GM18951 (cell line): ENCODE data around the gene UQCR10.

ENCODE experiments used
- POLR2A ChIP-seq: IDR thresholded peaks from 4 replicates; pipeline ENCODE4 v1.6.1; 2011; ENCODE audit warnings: mild to moderate bottlenecking; ENCODE audit not compliant: insufficient read length, insufficient read depth; ENCODE audit errors: extremely low read depth
- in situ Hi-C: fragments of 300-500 bp; cut with MboI; formaldehyde crosslinking; loops from one replicate; pipeline ENCODE4 v1.12.0; 2022; ENCODE audit warnings: low sequenced_read_pairs, mixed read lengths, inconsistent platforms; ENCODE audit not compliant: unreplicated experiment

The UQCR10 gene

DNA sequence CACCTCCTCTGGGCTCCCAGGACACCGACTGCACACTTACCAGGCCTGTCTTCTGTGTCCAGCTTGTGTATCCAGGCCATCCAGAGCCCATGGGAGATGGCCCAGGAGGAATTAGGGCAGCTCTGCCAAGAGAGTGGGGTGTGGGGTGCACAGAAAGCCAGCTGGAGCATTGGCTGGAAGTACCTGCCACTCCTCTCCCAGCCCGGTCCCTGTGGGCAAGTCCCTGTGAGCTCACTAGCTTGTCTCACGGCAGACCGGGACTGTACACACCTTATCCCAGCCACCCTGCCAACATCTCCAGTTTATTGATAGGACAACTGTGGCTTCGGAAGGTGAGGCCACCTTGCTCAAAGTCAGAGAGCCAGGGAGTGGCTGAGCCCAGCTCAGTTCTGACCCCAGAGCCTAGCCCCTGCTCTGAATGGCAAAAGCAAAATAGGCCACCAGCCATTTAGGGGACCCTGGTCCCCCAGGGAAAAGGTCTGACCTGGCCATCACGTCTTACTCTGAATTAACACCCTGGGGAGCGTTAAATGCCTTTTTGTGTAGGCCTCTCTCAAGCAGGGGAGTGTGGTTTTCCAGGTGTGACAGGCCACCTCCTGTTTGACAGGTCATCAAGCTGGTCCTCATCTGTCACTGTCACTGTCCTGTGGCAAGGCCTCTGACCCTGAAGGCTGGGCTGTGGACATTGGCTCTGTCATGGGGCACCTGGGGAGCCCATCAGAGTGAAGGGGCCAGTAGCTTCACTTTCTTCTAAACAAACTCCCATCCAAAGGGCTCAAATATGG lies 15.1 kb downstream of the UQCR10 start:
- in situ Hi-C loops, result no loop called here
- TF ChIP-seq POLR2A, result no peak

DNA sequence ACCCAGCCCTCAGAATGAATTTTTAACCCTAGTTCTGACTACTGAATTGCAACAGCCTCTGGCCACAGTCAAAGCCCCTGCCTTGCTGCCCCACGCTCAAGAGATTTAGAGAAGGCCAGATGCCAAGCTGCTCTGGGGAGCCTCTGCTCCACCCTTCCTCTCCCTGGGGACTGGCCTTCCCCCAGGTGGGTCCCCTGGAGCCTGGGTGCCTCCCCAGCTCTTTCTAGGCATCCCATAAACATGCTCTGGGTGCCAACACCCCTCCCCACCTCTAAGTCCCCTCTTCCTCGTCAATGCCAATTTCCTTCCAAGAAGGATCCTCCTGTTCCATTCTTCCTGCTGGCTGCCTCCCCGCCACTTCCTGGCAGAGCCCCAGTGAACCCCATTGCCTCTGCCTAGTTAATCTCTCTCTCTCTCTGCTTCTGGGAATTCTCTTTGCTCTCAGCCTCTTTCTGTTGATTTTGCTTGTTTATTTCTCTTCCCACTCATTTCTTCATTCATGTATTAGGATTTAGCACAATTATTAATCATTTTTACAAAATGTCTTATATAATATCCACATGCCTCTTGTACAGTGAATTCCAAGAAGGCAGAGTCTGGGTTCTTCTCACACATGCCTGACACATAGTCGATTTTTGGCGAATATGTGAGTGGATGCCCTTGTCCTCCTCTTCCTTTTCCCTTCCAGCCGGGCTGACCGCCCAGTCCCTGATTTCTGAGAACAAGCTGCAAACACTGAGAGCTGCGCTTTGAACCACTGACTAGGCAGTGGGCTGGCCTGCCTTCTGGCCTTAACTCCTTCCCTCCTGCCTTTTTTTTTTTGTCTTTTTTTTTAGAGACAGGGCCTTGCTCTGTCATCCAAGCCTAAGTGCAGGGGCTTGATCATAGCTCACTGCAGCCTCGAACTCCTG lies 17.5 kb downstream of the UQCR10 start:
- TF ChIP-seq POLR2A, result no peak
- in situ Hi-C loops, result no loop called here

DNA sequence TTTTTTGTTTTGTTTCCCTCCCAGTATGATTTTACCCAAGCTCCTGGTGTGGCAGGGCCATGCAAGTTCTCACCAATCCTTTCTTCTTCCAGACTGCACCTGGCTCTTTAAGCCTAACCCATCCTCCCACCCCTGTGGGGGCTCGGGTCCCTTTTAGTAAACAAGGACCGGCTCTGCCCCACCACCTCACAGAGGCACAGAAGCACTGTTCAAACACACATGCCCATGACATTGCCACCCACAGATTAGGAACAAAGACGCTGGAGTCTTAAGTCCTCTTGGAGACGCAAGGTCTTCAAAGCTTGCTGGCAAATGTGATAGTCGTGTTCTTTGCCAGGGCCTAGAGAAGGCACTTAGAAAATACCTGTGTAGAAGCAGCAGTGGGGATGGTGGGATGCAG lies 18.9 kb downstream of the UQCR10 start:
- TF ChIP-seq POLR2A, result no peak
- in situ Hi-C loops, result no loop called here

DNA sequence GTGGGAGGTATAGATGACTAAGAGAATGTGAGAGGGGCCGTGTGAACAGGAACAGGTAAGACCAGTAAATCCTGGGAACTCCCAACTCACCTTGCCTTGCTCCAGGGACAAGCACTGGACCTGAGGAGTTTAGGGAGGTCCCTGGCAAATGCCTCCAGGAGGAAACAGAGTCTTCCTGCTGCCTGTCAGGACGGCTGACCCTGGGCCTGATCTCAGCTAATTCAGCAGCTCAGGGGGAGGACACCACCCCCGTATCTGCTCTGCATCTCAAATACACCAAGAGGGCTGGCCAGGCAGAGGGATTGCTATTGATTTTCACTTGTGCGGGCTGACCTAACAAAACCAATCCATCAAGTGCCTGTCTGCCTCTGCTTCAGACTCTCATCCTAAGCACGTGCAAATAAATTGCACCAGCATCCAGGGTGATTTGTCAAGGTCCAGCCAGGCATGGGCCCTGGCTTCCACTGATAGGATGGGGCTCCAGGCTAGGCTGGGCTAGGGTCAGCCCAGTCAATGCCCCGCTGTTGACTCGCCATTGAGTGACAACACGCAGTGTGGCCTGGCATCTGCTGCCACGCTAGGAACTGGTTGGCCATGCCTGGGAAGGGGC lies 20.3 kb downstream of the UQCR10 start:
- TF ChIP-seq POLR2A, result no peak
- in situ Hi-C loops, result no loop called here

DNA sequence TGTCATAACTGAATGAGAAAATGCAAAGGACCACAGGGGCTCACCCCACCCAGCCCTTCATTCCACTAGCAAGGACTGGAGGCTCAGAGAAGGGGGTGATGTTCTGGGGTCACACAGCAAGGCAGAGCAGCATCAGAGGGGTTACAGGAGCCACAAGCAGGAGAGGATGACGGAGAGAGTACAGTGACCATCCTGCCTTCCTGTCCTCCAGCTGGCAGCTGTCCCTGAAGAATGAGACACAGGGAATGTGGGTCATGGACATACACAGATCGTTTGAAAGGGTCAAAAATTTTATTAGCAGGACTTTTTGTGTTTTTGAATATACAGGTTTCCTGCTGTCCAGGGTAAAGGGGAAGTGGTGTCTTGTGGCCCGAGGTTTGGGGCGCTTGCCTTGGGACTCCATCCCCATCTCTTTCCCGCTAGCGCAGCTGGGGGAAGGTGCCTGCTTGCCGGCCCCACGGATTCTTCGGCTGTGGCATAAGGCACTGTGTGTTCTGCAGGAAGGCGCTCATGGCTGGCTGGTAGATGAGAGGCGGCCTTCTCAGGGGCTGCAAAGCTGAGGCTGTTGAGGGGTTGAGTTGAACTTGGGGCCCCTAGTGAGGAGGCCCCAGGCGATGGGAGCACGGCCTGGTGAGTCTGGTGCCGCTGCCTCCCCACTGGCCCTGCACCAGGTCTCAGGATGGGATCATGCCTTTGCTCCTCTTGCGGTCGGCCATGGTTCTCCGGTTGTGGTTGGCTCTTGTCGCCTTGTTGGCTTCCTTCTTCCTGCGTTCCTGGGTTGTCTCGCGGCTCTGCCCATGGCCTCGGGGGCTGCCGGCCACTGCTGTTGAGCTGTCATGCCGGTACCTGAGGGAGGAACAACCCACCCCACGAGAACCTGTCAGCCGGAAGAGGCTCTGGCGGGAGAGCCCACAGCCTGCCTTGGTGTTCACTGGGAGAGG lies 21.4 kb downstream of the UQCR10 start:
- no peak for TF ChIP-seq POLR2A
- in situ Hi-C loops, result no loop called here

DNA sequence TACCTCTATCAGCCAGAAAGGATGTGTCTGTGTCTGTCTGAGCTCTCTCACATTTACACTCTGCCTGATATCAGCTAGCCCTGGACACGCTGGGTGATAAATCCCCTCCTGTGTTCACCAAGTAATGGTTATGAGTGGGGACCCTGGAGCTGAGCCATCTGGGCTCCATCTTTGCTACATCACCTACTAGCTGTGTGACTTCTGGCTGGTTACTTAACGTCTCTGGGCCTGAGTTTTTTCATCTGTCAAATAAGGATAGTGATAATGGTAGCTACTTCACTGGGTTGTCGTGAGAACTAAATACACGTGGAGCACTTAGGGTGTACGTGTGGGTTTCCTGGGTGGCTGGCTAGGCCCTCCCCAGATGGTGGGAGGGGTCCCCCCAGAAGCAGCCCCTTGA lies 22.9 kb downstream of the UQCR10 start:
- TF ChIP-seq POLR2A, result no peak
- in situ Hi-C loops, result no loop called here

DNA sequence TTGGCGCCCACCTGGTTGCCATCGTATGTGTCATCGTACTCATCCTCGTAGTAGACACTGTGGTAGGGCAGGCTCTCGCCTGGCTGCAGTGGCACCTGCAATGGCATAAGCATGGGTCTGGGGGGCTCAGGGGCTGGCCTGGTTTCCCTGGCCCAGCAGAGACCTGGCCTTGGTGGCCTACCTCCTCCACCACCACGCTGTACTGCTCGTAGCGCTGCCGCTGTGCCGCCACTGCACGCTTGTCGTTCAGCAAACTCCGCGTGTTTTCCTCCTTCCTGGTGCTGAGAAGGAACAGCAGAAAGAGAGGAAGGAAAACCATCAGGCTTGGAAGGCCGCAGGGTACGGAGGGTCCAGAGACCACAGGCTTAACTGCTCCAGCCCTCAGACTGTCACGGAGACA lies 26.2 kb downstream of the UQCR10 start:
- no peak for TF ChIP-seq POLR2A
- in situ Hi-C loops, result no loop called here

DNA sequence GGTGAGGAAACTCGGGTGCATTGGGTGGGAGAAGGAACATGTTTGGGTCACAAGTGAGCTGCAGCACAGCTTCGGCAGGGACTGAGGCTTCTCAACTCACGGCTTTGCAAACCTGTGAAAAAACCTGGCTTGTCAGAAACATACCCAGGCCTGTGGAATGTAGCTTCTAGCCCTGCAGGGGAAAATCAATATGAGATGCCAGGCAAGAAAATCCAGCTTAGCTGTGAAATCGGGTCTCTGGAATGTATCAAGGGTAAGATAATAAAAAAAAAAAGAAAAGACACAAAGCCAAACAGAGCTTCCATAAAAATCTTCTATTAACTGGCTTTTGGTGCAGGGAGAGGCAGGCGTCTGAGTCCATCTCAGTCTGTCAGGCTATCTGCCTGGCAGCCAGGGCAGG lies 28.5 kb downstream of the UQCR10 start:
- in situ Hi-C loops, result no loop called here
- TF ChIP-seq POLR2A, result no peak

DNA sequence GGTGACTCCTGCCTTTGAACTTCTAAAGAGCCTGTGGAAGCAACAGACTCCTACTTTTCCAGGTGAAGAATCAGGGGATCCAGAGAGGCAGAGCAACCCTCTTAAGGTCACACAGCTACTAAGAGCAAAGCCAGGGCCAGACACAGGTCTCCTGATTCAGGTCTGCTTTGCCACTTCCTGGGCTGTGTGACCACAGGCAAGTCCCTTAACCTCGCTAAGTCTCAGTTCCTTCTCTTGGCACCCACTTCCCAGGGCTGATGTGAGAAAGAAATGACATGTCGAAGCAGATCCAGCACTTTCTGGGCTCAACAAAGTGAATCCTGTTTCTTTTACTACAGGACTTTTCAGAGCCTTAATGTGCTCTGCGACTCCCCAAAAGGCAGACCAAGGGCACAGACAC lies 30.2 kb downstream of the UQCR10 start:
- in situ Hi-C loops, result no loop called here
- no peak for TF ChIP-seq POLR2A

DNA sequence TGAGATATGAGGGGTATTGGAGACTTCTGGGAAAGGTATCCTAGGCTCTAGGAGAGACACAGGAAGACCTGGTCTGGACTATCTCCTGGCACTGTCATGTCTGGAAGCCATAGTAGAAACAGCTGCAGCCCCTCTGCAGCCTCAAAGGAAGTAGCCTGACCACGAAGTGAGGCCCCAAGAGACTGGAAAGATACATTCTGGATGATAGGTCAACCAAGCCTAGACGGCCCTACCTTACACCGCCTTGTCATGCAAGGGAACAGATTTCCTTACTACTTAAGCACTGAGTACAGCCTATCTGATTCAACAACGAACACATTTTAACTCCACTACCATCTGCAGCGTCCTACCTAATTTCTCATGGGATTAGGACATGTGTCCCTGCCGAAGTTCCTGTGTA lies 31.1 kb downstream of the UQCR10 start:
- in situ Hi-C loops, result no loop called here
- no peak for TF ChIP-seq POLR2A

DNA sequence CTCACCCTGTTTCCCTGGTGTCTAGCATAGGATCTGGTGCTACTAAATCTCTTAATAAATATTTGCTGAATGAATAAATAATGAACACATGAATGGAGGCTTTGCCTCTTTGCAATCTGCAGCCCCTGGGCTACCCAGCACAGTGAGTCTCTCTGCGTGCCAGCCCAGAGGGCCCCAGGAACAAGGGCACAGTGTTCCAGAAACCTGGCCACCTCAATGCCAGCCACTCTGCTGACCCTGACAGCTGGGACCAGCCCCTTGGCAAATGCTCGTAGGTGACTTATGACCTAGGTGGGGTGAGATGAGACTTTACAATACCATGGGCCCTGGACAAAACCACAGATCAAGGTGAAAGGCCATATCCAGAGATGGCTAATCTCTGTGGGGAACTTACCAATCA lies 31.6 kb downstream of the UQCR10 start:
- in situ Hi-C loops, result no loop called here
- no peak for TF ChIP-seq POLR2A

DNA sequence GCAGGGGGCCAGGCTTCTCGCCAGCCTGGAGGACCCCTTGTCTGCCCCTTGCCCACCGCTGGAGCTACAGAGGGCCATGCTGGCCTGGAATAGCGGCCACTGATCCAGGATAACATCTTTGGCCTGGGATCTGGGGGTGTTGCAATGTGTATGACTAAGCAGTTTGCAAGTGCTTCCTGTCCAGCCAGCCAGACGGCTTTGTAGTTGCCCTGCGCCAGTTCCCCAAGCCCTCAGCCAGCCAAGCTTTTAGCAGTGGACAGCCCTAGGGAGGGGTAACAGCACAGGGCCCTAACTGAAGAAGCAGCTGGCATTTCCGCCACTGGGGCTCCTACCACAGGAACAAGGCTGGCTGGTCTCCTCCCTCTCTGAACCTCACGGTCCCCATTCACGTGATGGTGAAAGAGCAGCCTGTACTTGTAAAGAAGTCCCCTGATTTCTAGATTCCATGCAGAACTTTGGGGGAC lies 32.1 kb downstream of the UQCR10 start:
- in situ Hi-C loops, result no loop called here
- TF ChIP-seq POLR2A, result no peak
